Measurements from ENCODE around the gene C11orf21.
"Not testable (repeated sequence)": the region's sequence is repeated elsewhere in the genome, so short reads cannot be mapped to it uniquely, and the experiment has no call there.

- TF ChIP-seq, protein P1, sequence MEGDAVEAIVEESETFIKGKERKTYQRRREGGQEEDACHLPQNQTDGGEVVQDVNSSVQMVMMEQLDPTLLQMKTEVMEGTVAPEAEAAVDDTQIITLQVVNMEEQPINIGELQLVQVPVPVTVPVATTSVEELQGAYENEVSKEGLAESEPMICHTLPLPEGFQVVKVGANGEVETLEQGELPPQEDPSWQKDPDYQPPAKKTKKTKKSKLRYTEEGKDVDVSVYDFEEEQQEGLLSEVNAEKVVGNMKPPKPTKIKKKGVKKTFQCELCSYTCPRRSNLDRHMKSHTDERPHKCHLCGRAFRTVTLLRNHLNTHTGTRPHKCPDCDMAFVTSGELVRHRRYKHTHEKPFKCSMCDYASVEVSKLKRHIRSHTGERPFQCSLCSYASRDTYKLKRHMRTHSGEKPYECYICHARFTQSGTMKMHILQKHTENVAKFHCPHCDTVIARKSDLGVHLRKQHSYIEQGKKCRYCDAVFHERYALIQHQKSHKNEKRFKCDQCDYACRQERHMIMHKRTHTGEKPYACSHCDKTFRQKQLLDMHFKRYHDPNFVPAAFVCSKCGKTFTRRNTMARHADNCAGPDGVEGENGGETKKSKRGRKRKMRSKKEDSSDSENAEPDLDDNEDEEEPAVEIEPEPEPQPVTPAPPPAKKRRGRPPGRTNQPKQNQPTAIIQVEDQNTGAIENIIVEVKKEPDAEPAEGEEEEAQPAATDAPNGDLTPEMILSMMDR (IDR thresholded peaks at IDR 0.05) = not testable (repeated sequence)
- TF ChIP-seq POLR2A (IDR thresholded peaks at IDR 0.05) = not testable (repeated sequence)
Measured at GRCh38 chr11:2335286-2335685, 33.6 kb upstream of the C11orf21 start.

All from adrenal gland (tissue), 5 donors.